K562 (cell line): ENCODE results near the gene RPAP2. TPM values are rescaled to one million over a fixed set of nuclear protein-coding genes. Genes with fewer than 3 reads are reported as not detected.
A peak's percentile ranks its signal among the peaks of the same experiment; 100 is the strongest.

Experiments used
- BACH1 ChIP-seq: fragments of 200-800 bp; sonication (Bioruptor generic); IDR thresholded peaks from 2 replicates; pipeline ENCODE4 v1.6.1; 2016; ENCODE audit warnings: missing genetic modification characterization, missing compliant biosample characterization
- CBFB ChIP-seq: sonication (generic); formaldehyde crosslinking; IDR thresholded peaks from 2 replicates; pipeline ENCODE4 v1.4.0; 2020; ENCODE audit warnings: mild to moderate bottlenecking, missing genetic modification reagents
- CREB1 ChIP-seq, 2 experiments: sonication (generic) in 1 of 2; formaldehyde crosslinking in 1 of 2; IDR thresholded peaks; 2 replicates each; pipeline versions ENCODE4 v1.6.1 to v1.8.0; 2012 to 2022; ENCODE audit warnings: inconsistent platforms in 1 of 2, mild to moderate bottlenecking in 1 of 2, missing genetic modification reagents in 1 of 2, moderate library complexity in 1 of 2
- FOXK1 ChIP-seq: sonication (generic); formaldehyde crosslinking; IDR thresholded peaks from 2 replicates; pipeline ENCODE4 v1.8.0; 2022; ENCODE audit warnings: missing genetic modification reagents, mild to moderate bottlenecking, borderline replicate concordance
- GTF2A2 ChIP-seq: IDR thresholded peaks from 2 replicates; pipeline ENCODE4 v1.6.1; 2016; ENCODE audit warnings: mild to moderate bottlenecking, missing genetic modification characterization, missing compliant biosample characterization
- L3MBTL2 ChIP-seq: fragments of 450-650 bp; IDR thresholded peaks from 2 replicates; pipeline ENCODE4 v1.6.1; 2016; ENCODE audit warnings: mild to moderate bottlenecking, moderate library complexity
- LEF1 ChIP-seq: fragments of 450-650 bp; IDR thresholded peaks from 2 replicates; pipeline ENCODE4 v1.6.1; 2016; ENCODE audit warnings: mild to moderate bottlenecking
- PRMT5 ChIP-seq: sonication (generic); formaldehyde crosslinking; IDR thresholded peaks from 2 replicates; pipeline ENCODE4 v1.5.0; 2020; ENCODE audit warnings: missing genetic modification reagents
- RERE ChIP-seq: sonication (generic); formaldehyde crosslinking; IDR thresholded peaks from 2 replicates; pipeline ENCODE4 v1.8.0; 2023; ENCODE audit warnings: missing genetic modification reagents, mild to moderate bottlenecking, borderline replicate concordance
- SP2 ChIP-seq: IDR thresholded peaks from 2 replicates; pipeline ENCODE4 v1.6.1; 2011; ENCODE audit warnings: mild to moderate bottlenecking, low read depth, low read length, moderate library complexity; ENCODE audit not compliant: poor library complexity, severe bottlenecking; ENCODE audit errors: extremely low read depth
- VEZF1 ChIP-seq: fragments of 200-800 bp; sonication (Bioruptor generic); IDR thresholded peaks from 2 replicates; pipeline ENCODE4 v1.6.1; 2017; ENCODE audit warnings: missing genetic modification characterization, missing compliant biosample characterization
- ZNF133 ChIP-seq: fragments of 250-450 bp; sonication (Bioruptor Pico); IDR thresholded peaks from 2 replicates; pipeline ENCODE4 v1.4.0; 2020; ENCODE audit warnings: mild to moderate bottlenecking
- ZNF212 ChIP-seq: fragments of 450-650 bp; formaldehyde crosslinking; IDR thresholded peaks from 2 replicates; pipeline ENCODE4 v1.4.0; 2020; ENCODE audit warnings: mild to moderate bottlenecking
- ZNF232 ChIP-seq: sonication (generic); formaldehyde crosslinking; IDR thresholded peaks from 2 replicates; pipeline ENCODE4 v1.8.0; 2022; ENCODE audit warnings: mild to moderate bottlenecking, missing genetic modification reagents
- ZNF41 ChIP-seq: fragments of 250-450 bp; sonication (Bioruptor Pico); conservative IDR thresholded peaks from 2 replicates; pipeline ENCODE4 v1.4.0; 2020; ENCODE audit warnings: mild to moderate bottlenecking
- polyA plus RNA-seq, 8 experiments: library from polyadenylated mRNA; depleted of rRNA in 4 of 8; stranded (reverse) in 5 of 8; unstranded in 3 of 8; fragments of >200 nt; fragmentation: Nextera tagmentation in 2 of 8; fragmentation: Illumina TruSeq in 1 of 8; extraction: Ambion mirVana in 2 of 8; extraction: Trizol in 1 of 8; gene quantifications; 2 replicates each; pipeline versions ENCODE4 v1.2.1 to v1.2.3, GENCODE V29; 2011 to 2014; ENCODE audit warnings: inconsistent platforms in 1 of 8, missing spikeins in 1 of 8
- total RNA-seq, 7 experiments: library from RNA; depleted of rRNA in 6 of 7; stranded (reverse); fragments of >200 nt in 6 of 7; fragmentation: Illumina TruSeq in 2 of 7; extraction: Trizol in 2 of 7; gene quantifications; 2 replicates each; pipeline versions ENCODE4 v1.2.1 to v1.2.3, GENCODE V29; 2011 to 2021; ENCODE audit warnings: low replicate concordance in 1 of 7
- TF ChIP-seq, protein P1 (sequence below), 2 experiments: IDR thresholded peaks; 2 replicates each; pipeline ENCODE4 v1.6.1; 2011; ENCODE audit warnings: borderline replicate concordance in 1 of 2, control low read depth in 1 of 2, low read depth in 1 of 2, low read length in 1 of 2, mild to moderate bottlenecking in 1 of 2, mixed read lengths in 1 of 2, moderate library complexity in 1 of 2; ENCODE audit not compliant: insufficient read depth in 1 of 2, insufficient read length in 1 of 2, poor library complexity in 1 of 2, severe bottlenecking in 1 of 2; ENCODE audit errors: extremely low read depth in 1 of 2

RPAP2 gene
- total and polyA plus RNA-seq, 9 of the 15 experiments (the other 6 are each of a cell fraction or from before 2014, with no cell fraction given) = 6.2 to 41.7 (median 28.7) TPM

- TF ChIP-seq VEZF1 (CRISPR knock-in tag) (no peak), ZNF133 (CRISPR knock-in tag) (no peak), GTF2A2 (tag) (no peak), BACH1 (tag) (no peak), CREB1 (IDR thresholded peaks at IDR 0.05) (no peak), CREB1 (CRISPR knock-in tag; IDR thresholded peaks at IDR 0.05) (no peak), ZNF232 (CRISPR knock-in tag) (no peak), ZNF212 (no peak), L3MBTL2 (no peak), FOXK1 (CRISPR knock-in tag) (no peak), LEF1 (peak; percentile 66; the same call in 1 of the 2 replicates), SP2 (no peak), PRMT5 (no peak), RERE (CRISPR knock-in tag) (no peak), CBFB (CRISPR knock-in tag) (no peak), ZNF41 (CRISPR knock-in tag) (no peak)
- TF ChIP-seq, protein P1, sequence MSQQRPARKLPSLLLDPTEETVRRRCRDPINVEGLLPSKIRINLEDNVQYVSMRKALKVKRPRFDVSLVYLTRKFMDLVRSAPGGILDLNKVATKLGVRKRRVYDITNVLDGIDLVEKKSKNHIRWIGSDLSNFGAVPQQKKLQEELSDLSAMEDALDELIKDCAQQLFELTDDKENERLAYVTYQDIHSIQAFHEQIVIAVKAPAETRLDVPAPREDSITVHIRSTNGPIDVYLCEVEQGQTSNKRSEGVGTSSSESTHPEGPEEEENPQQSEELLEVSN (IDR thresholded peaks at IDR 0.05; ENCODE audit: borderline replicate concordance in 1 of 2, extremely low read depth in 1 of 2, insufficient read depth in 1 of 2, insufficient read length in 1 of 2, low read depth in 1 of 2, low read length in 1 of 2, poor library complexity in 1 of 2, severe bottlenecking in 1 of 2) = no peak
These were observed 19.1 kb downstream of the RPAP2 start (continued) for GRCh38 chr1:92317836-92318493.
